HG02852 (cell line): ENCODE measurements around the gene ARF3.

Experiments
- ATAC-seq: cut with Tn5 transposase; IDR thresholded peaks from one replicate; pipeline ENCODE4 v1.9.1; 2021; ENCODE audit warnings: mild to moderate bottlenecking, moderate library complexity; ENCODE audit not compliant: unreplicated experiment

Gene ARF3

DNA sequence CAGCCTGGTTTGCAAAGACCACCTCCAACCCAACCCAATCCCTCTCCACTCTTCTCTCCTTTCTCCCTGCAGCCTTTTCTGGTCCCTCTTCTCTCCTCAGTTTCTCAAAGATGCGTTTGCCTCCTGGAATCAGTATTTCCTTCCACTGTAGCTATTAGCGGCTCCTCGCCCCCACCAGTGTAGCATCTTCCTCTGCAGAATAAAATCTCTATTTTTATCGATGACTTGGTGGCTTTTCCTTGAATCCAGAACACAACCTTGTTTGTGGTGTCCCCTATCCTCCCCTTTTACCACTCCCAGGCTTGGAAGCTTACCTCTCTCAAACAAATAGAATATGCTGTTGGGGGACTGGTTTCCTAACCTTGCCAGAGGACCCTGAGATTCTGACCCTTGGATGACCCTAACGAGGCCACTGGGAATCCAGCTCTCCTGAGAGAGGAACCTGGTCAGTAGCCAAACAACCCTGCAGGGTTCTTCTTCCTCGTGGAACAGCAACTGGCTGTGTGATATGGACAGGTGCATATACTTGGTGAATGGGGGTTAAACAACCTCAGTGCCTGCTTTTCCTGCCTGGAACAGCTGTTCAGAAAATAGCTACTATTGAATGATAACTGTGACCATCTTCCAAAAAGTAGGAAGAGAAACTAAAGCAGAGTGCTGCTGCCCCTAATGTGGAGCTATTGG, 25.3 kb upstream of the ARF3 start:
- ATAC-seq, result no peak

DNA sequence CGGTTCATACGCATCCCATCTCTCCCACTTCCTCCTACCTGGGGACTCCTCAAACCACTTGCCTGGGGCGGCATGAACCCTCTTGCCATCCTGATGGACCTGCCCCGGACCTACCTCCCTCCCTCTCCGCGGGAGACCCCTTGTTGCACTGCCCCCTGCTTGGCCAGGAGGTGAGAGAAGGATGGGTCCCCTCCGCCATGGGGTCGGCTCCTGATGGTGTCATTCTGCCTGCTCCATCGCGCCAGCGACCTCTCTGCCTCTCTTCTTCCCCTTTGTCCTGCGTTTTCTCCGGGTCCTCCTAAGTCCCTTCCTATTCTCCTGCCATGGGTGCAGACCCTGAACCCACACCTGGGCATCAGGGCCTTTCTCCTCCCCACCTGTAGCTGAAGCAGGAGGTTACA, 24.5 kb upstream of the ARF3 start:
- no peak for ATAC-seq

DNA sequence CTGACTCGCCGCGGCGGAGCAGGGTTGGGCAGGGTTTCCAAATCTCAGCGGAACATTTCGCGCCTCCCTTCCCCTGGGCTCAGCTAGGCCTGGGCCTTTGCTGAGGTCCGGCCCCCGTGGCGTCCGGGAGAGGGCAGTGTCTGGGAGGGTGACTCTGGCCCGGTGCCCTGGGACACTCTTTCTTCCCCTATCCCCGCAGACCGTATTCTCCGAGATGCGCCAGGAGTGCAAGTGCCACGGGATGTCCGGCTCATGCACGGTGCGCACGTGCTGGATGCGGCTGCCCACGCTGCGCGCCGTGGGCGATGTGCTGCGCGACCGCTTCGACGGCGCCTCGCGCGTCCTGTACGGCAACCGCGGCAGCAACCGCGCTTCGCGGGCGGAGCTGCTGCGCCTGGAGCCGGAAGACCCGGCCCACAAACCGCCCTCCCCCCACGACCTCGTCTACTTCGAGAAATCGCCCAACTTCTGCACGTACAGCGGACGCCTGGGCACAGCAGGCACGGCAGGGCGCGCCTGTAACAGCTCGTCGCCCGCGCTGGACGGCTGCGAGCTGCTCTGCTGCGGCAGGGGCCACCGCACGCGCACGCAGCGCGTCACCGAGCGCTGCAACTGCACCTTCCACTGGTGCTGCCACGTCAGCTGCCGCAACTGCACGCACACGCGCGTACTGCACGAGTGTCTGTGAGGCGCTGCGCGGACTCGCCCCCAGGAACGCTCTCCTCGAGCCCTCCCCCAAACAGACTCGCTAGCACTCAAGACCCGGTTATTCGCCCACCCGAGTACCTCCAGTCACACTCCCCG, 23.9 kb upstream of the ARF3 start:
- ATAC-seq, result no peak

DNA sequence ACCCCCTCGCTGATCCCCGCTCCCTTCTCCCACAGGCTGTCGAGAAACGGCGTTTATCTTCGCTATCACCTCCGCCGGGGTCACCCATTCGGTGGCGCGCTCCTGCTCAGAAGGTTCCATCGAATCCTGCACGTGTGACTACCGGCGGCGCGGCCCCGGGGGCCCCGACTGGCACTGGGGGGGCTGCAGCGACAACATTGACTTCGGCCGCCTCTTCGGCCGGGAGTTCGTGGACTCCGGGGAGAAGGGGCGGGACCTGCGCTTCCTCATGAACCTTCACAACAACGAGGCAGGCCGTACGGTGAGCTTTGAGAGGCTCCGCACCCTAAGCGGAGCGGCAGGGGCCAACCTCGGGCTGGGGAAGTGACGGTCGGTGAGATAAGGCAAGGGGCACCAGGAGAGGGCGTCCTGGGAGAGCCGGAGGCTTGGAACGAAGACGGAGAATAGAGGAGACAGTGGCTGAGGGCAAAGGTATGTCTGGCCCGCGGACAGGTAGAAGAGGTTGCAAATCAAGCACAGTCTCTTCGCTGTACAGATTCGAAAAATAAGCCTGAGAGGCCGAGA, 23.2 kb upstream of the ARF3 start:
- no peak for ATAC-seq

DNA sequence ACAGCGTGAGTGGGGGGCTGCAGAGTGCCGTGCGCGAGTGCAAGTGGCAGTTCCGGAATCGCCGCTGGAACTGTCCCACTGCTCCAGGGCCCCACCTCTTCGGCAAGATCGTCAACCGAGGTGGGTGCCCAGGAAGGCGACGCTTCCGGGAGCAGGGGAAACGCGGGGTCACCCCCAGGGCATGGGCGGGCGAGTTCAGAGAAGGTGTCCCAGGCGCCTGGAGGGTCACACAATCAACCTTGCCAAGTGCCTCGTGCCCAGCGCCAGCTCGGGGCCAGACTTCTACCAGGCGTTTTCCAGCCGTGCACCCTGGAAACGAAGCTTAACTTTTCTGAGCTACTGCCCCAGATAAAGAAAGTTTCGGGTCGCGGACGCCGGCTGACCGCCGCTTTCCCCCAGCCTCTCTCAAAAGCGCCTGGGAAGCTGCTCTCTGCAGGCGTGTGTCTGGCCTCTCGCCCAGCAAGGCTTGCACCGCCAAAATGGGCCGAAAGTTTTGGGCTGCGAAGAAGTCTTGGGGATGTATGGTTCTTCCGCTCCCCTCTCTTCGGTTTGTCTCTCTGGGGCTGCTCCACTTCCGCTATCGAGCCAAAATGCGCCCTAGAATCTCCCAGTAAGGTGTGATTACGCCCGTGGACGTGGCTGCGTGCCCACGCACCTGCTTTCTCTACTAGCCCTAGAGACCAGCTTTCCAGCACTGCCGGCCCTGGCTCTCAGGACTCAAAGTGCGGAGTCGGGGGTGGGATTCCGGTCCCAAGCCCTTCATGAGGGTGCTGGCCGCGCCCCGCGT, 22.5 kb upstream of the ARF3 start:
- ATAC-seq, result no peak

DNA sequence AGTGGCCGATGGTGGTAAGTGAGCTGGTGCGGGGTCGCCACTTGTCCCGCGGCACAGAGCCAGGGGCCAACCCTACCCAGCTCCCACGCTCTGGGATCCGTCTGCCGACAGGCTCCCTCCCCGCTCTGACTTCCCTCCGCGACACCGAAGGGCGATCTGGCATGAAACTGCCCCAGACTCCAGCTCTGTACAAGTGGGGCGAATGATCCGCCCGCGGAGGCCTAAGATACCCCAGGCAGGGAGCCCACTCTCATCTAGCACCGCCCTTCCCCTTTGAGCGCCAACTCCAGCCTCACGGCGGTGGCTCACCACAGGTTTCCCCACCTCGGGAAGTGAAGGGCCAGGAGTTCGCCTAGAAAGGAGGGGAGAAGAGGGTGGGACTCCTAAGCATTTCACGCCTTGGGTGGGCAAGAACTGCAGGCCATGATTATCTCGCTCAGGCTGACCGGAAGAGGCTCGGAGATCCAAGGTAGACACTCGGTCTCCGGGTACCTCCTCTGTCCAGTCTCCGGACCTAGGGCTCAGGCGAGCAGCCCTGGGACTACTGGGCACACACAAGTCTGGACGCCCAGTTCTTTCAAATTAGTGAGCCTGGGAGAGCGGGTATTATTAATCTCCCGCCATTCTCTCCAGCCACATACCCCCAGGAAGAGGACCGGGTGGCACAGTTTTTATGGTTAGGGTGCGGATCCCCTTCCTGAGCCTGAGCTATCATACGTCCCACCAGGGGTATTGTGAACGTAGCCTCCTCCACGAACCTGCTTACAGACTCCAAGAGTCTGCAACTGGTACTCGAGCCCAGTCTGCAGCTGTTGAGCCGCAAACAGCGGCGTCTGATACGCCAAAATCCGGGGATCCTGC, 21.7 kb upstream of the ARF3 start:
- ATAC-seq, result no peak

DNA sequence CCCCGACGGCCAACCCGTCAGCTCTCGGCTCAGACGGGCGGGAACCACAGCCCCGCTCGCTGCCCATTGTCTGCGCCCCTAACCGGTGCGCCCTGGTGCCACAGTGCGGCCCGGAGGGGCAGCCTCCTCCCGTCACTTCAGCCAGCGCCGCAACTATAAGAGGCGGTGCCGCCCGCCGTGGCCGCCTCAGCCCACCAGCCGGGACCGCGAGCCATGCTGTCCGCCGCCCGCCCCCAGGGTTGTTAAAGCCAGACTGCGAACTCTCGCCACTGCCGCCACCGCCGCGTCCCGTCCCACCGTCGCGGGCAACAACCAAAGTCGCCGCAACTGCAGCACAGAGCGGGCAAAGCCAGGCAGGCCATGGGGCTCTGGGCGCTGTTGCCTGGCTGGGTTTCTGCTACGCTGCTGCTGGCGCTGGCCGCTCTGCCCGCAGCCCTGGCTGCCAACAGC, 21.0 kb upstream of the ARF3 start, which contains the start of gene WNT1:
WNT1 (plus strand) TSS at position 32 of the 450 bp plus-strand sequence; CDS start at position 361, 329 bp downstream.
- ATAC-seq, result no peak

DNA sequence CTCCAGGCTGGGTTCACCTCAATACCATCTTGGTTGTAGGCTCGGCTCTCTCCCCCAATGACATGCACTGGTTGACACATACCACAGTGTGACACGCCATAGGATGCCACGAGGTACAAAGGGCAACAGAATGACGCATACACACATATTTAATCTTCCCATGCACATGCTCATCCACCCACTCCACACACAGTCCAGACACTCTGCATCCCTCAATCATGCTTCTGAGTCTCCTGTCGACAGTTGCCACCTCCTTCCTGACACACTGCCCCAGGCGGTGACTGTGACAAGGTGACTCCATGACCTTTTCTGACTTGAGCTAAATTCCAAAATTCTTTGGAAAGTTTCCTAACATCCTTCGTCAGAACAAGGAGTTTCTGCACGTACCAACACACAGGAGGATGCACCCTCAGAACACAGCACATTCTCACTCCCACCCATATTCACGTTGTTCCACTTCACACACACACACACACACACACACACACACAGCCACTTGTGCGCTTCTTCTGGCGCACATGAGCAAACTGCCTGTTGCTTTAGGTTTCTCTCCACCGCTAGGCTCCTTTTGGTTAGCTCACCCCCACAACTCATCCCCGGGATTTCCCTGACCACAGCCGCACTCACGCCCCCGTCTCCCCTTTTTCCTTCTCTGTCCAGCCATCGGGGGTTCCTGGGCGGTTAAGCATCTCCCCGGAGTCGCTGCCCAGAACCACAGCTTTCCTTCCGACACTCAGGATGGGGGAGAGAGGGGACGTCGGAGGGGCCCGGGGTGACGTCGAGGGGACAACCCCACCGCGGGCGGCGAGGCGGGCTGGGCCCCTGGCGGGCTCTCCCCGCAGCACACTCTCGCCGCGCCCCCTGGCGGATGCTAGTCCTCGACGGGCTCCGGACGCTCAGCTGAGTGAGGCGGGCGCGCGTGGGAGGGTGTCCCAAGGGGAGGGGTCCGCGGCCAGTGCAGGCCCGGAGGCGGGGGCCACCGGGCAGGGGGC, 20.3 kb upstream of the ARF3 start:
- peak; percentile 67 for ATAC-seq

DNA sequence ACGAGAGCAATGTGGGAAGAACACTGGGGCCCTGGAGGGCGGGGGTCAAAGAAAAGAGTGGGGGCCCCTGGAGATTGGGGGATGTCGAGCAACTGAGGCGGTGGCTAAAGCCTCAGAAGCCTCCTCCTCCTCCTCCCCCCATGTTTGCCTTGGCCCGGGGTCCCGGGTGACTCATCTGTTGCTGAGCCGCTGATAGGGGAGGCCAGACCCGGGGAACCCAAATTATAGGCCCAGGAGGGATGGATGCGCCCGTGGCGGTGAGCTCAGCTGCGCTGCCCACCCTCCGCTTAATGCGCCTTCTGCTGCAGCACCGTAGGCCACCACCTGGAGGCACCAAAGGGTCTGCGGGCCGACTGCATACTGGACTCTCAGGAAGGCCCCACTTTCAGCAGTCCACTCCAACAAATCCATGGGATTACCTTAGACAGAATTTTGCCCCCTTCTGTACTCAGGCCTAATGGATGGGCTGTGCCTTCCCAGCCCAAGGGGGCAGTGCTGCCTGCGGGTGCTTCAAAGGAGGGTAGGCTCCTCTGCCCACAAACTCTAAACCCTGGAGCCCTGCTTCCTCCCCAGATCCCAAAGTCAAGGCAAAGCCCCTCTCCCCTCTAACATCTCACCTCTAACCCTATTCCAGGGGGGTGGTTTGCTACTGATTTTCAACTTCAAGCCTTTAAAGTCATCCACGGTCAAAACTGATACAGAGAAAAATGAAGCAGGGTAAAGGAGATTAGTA, 16.8 kb upstream of the ARF3 start:
- no peak for ATAC-seq

DNA sequence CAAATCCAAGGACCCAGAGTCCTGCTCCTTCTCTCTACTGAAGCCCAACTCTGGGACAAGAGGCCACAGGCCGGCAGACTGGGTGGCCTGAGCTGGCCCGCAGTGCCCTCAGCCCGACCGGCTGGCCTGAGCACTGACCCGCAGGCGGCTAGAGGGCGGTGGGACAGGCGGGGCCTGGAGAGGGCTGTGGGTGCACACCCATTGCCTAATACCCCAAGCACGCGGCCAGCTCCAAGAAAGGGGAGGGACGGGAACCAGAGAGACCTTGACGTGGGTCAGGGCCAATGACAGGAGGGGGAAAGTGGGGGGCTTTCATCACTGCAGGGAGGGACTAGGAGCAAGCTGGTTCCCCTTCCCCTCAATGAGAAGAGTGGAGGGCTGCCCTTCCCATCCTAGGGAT, 16.2 kb upstream of the ARF3 start:
- no peak for ATAC-seq

DNA sequence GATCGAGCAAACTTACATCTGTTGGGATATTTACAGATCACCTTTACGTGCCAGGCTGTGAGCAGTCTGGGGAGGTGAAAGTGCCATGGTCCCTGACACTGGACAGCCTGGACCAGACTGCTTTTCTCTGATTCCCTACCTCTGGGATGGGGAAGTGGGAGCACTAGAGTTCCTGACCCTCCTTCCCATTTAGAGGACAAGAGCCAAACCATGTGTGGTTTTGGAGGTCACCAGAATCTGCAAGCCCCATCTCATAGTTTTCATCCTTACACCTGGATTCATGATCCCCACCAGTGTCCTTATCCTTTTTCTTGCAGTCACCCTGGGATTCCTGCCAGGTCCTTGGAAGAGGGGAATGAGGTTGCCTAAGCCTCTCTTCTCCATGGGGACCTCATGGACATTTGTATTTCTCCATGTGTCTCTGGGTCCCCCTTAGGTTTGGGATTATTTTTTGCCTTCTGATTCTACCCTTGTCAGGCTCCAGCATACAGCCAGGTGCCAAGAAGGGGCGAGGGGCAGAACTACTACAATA, 15.7 kb upstream of the ARF3 start:
- ATAC-seq, result no peak

DNA sequence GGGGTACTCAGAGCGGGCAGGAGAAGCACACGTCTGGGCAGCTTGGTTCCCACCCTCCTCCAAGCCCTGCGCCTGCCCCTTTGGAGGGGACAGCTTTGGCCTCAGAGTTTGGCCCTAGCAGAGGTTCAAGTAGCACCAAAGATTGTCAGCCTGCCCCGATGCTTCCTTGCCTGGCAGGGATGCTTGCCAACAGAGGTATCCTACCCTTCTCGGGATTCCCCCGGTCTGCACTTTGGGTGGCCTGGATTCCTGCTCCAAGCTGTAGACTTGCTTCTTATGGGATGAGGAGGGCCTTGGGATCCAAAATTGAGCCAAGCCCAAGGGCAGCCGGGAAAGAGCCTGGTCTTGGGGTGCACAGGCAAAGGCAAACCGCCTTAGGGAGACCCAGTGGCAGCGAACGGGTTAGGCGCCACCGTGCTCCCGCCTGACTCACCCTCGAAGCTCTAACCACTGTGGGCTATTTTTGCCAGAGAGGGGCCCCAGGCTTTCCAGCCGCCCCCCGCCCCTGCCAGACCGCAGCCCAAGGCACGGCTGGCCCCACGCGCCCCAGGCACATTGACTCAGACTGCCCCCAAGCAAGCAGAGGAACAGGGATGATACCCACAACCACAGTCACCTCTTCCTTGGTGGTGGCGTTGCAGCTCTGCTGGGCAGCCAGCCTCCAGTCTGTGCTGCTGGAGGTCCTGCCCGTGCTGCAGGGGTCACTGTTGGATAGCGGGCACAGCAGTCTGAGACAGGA, 15.1 kb upstream of the ARF3 start:
- ATAC-seq, result no peak

DNA sequence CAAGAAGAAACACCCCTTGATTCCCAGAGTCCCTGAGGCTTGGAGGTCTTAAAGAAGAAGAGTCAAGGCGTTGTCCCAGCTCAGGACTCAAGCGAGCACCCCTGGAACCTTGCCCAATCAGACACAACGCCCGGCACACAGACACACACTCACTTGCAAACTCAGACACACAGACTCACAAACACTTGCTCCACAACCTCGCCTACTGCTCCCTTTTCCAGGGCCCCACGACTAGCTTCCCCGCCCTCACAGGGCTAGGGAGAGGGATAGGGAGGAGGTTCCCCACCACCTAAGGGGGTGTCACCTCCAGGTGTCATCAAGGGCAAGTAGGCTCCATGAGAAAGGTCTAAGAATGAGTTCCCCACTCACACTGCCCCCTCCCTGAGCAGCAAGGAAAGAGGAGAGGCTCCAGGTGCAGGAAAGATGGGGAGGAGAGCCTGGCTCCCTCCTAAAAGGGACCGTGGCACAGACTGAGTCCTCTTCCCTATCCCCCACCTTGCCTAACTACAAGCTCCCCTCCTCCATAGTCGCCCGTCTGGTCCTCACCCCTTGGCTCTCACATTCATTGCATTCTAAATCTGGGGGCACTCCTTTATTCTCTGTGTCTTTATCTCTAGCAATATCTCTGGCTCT, 13.5 kb upstream of the ARF3 start:
- no peak for ATAC-seq

DNA sequence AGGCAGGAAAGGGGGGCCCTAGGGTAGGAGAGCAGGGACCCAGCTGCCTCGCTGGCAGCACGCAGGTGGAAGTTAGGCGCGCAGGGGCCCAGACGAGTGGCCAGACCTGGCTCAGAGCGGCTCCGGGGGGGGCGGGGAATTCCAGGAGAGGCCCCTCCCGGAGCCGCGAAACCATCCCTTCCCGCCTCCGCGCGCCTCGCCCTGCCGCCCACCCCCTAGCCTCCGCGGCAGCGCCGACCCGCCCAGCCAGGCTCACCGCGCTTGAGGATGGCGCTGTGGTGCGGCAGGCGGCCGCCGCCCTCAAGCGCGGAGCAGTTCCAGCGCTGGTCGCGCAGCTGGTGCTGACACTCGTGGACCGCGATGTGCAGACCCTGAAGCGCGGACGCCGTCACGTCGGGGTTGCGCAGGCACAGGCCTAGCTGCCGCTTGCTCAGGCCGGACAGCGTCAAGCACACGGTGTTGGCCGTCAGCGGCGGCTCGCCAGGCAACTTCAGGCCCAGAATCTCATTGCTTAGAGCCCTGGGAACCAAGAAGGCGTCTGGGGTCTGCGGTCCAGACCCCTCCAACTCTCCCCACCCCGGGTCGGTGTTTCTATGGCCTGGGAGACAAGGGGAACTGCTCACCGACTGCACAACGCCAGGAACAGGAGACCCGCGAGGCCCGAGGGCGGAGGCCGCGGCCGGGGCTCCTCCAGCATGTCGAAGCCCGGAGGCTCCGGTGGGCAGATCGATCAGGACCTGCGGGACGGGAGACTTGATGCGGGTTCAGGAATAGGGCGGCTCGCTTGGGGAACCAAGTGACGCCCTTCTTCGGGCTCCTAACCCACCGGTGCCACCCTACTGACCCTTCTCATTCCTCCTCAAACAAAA, 12.8 kb upstream of the ARF3 start:
- ATAC-seq, result no peak

DNA sequence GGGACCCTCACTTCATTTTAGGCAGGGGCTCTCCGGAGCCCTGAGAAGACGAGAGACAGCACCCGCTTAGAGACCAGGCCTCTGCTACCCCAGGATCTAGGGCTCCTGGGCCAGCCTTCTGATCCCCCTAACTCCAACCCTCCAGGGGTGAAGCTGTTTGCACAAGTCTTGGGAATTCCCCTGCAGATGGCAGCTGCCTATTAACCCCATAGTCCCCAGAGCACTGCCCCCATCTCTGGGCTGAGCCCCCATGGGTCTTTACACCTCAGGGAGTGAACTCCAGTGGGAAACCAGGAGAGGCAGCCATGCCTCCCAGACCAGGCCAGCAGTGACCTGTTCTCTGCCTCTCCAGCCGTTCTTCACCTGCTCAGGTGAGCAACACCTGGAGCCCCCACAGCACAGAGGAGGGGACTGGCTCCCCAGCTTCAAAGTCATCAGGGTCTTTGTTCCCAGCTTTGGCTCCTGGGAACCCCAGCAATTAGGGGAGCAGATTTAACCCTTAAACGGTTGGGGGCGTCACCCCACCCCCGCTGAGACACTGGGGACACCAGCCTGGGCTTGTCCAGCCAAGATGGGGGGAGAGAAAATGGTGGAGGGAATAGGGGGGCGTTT, 12.0 kb upstream of the ARF3 start:
- ATAC-seq, result no peak

DNA sequence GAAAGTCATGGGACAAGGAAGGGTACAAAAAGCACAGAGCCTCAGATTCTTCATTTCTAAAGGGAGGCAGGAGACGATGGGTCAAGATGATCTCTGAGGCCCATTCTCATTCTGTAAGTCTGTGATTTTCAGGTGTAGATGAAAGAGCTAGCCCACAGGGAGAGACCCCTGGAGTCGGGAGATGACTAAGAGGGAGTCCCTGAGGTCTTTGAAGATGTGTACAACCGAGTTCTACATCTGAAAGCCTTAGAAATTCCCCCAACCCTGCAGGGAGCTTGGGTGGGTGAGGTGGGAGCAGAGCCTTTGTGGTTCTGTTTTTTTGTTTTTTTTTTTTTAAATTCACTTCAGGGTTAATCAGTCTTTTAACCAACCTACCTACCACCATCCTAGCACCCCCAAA, 11.2 kb upstream of the ARF3 start:
- ATAC-seq, result no peak
